Fibroblast of pulmonary artery (primary cell): Measurements from ENCODE around the gene ARHGAP1.

ENCODE experiments used
- DNase-seq: peaks from one replicate; pipeline ENCODE4 v3.0.0-alpha.2; 2010; ENCODE audit warnings: low read depth
- H3K4me3 ChIP-seq: replicated peaks from 2 replicates; pipeline ENCODE4 v1.5.1; 2011; ENCODE audit warnings: low read depth, mild to moderate bottlenecking, control low read depth, low read length, moderate library complexity
- CTCF ChIP-seq: IDR thresholded peaks from 2 replicates; pipeline ENCODE4 v1.5.1; 2011; ENCODE audit warnings: mild to moderate bottlenecking, control low read depth, low read length, inconsistent platforms; ENCODE audit errors: missing control alignments

The ARHGAP1 gene

GRCh38 chr11:46657186-46657585, 43.2 kb downstream of the ARHGAP1 start:
- TF ChIP-seq CTCF, result no peak
- DNase-seq, result no peak
- H3K4me3 ChIP-seq, result no peak overlapping the region

- H3K4me3 ChIP-seq, result no peak overlapping the region
- no peak for TF ChIP-seq CTCF
- peak; percentile 66 for DNase-seq
These were observed 44.8 kb downstream of the ARHGAP1 start for GRCh38 chr11:46655631-46656030.

GRCh38 chr11:46649180-46649738, 51.2 kb downstream of the ARHGAP1 start:
- H3K4me3 ChIP-seq, result no peak overlapping the region

GRCh38 chr11:46643986-46644385, 56.4 kb downstream of the ARHGAP1 start:
- no peak for TF ChIP-seq CTCF
- DNase-seq, result no peak
- H3K4me3 ChIP-seq, result no peak overlapping the region

More at GRCh38 chr11:46649180-46649738, 51.2 kb downstream of the ARHGAP1 start:
- TF ChIP-seq CTCF, result no peak
- DNase-seq, result peak; percentile 98

- DNase-seq, result no peak
- no peak overlapping the region for H3K4me3 ChIP-seq
- no peak for TF ChIP-seq CTCF
These were observed 56.9 kb downstream of the ARHGAP1 start for GRCh38 chr11:46643531-46643930.

- no peak for DNase-seq
- no peak for TF ChIP-seq CTCF
- H3K4me3 ChIP-seq, result no peak overlapping the region
These were observed 57.6 kb downstream of the ARHGAP1 start for GRCh38 chr11:46642627-46643335.

GRCh38 chr11:46641639-46642038, 58.8 kb downstream of the ARHGAP1 start:
- no peak for TF ChIP-seq CTCF
- H3K4me3 ChIP-seq, result no peak overlapping the region
- no peak for DNase-seq
